KOPT-K1 (cell line): ENCODE measurements around the gene MMD2.
"Not testable (repeated sequence)": the region's sequence is repeated elsewhere in the genome, so short reads cannot be mapped to it uniquely, and the experiment has no call there.

Source experiments
- H3K27ac ChIP-seq: fragments of 200-600 bp; sonication (generic); 2 replicates; pipeline ENCODE4 v1.5.1; 2016; ENCODE audit warnings: antibody characterized with exemption, mild to moderate bottlenecking, low read depth, low read length; ENCODE audit not compliant: poor library complexity, severe bottlenecking
- H3K36me3 ChIP-seq: fragments of 200-600 bp; sonication (generic); 2 replicates; pipeline ENCODE4 v1.5.1; 2017; ENCODE audit warnings: antibody characterized with exemption, mild to moderate bottlenecking, low read length, moderate library complexity; ENCODE audit not compliant: insufficient read depth
- H3K9me3 ChIP-seq: fragments of 200-600 bp; sonication (generic); 2 replicates; pipeline ENCODE4 v1.5.1; 2017; ENCODE audit warnings: antibody characterized with exemption, low read length, mild to moderate bottlenecking; ENCODE audit not compliant: insufficient read depth, poor library complexity, severe bottlenecking

The MMD2 gene

GRCh38 chr7:4958477-4959301 is at the start of gene MMD2:
Gene MMD2 (minus strand): TSS chr7:4959187. CDS start chr7:4959017, 170 bp downstream.
- Histone ChIP-seq H3K36me3 (no peaks in the 10 kb centered on the region), H3K27ac (no peak within 1 kb of the TSS), H3K9me3 (no peaks in the 10 kb centered on the region)

GRCh38 chr7:5005066-5005465 is 46.1 kb upstream of the MMD2 start:
- peaks cover 49% of the 10 kb centered on the region for H3K36me3 ChIP-seq
- H3K27ac ChIP-seq: no peak overlapping the region

GRCh38 chr7:5001911-5002310 is 42.9 kb upstream of the MMD2 start:
- no peak overlapping the region for H3K27ac ChIP-seq
- peaks cover 60% of the 10 kb centered on the region for H3K36me3 ChIP-seq
- H3K9me3 ChIP-seq: no peaks in the 10 kb centered on the region

More at GRCh38 chr7:5005066-5005465, 46.1 kb upstream of the MMD2 start:
- peaks cover 15% of the 10 kb centered on the region for H3K9me3 ChIP-seq

- Histone ChIP-seq H3K27ac (no peak overlapping the region), H3K9me3 (no peaks in the 10 kb centered on the region), H3K36me3 (peaks cover 69% of the 10 kb centered on the region)
Measured at GRCh38 chr7:5001003-5001402, 42.0 kb upstream of the MMD2 start.

- no peak overlapping the region for H3K27ac ChIP-seq
- H3K36me3 ChIP-seq: peaks cover 71% of the 10 kb centered on the region
- H3K9me3 ChIP-seq: no peaks in the 10 kb centered on the region
Measured at GRCh38 chr7:4999369-4999950, 40.5 kb upstream of the MMD2 start.

GRCh38 chr7:4998910-4999309 is 39.9 kb upstream of the MMD2 start:
- Histone ChIP-seq H3K9me3 (no peaks in the 10 kb centered on the region), H3K36me3 (peaks cover 77% of the 10 kb centered on the region), H3K27ac (no peak overlapping the region)

- Histone ChIP-seq H3K27ac (no peak overlapping the region), H3K9me3 (no peaks in the 10 kb centered on the region), H3K36me3 (peaks cover 83% of the 10 kb centered on the region)
Measured at GRCh38 chr7:4998244-4998643, 39.3 kb upstream of the MMD2 start.

- Histone ChIP-seq H3K36me3 (peaks cover 86% of the 10 kb centered on the region), H3K27ac (no peak overlapping the region), H3K9me3 (no peaks in the 10 kb centered on the region)
Measured at GRCh38 chr7:4996696-4997222, 37.8 kb upstream of the MMD2 start.

- Histone ChIP-seq H3K9me3 (no peaks in the 10 kb centered on the region), H3K27ac (no peak overlapping the region), H3K36me3 (peaks cover 96% of the 10 kb centered on the region)
Measured at GRCh38 chr7:4995429-4995969, 36.5 kb upstream of the MMD2 start.

GRCh38 chr7:4993471-4993870 is 34.5 kb upstream of the MMD2 start:
- Histone ChIP-seq H3K27ac (no peak overlapping the region), H3K36me3 (peaks cover 96% of the 10 kb centered on the region), H3K9me3 (no peaks in the 10 kb centered on the region)

- H3K27ac ChIP-seq, H3K9me3 ChIP-seq: not testable (repeated sequence)
- peaks cover 81% of the 10 kb centered on the region for H3K36me3 ChIP-seq
Measured at GRCh38 chr7:4982741-4983140, 23.8 kb upstream of the MMD2 start.

- not testable (repeated sequence) for H3K27ac ChIP-seq, H3K9me3 ChIP-seq
- peaks cover 81% of the 10 kb centered on the region for H3K36me3 ChIP-seq
Measured at GRCh38 chr7:4981295-4981890, 22.4 kb upstream of the MMD2 start.

GRCh38 chr7:4975626-4976025 is 16.6 kb upstream of the MMD2 start:
- not testable (repeated sequence) for H3K27ac ChIP-seq, H3K9me3 ChIP-seq
- H3K36me3 ChIP-seq: peaks cover 43% of the 10 kb centered on the region

- peaks cover 5% of the 10 kb centered on the region for H3K9me3 ChIP-seq
- peaks cover 27% of the 10 kb centered on the region for H3K36me3 ChIP-seq
- H3K27ac ChIP-seq: peak overlapping the region; percentile 64
Measured at GRCh38 chr7:4973728-4974198, 14.8 kb upstream of the MMD2 start.

- H3K27ac ChIP-seq, H3K9me3 ChIP-seq: not testable (repeated sequence)
- peaks cover 14% of the 10 kb centered on the region for H3K36me3 ChIP-seq
Measured at GRCh38 chr7:4972446-4972845, 13.5 kb upstream of the MMD2 start.
